Activated CD4-positive, alpha-beta T cell treated with anti-CD3 and anti-CD28 coated beads, Interleukin-2, amount 10 ng/mL, durations not matched to agents 24 days and 14 days (primary cell): Measurements from ENCODE around the gene LILRB4. TPM values are rescaled to one million over a fixed set of nuclear protein-coding genes. Genes with fewer than 3 reads are reported as not detected.
"Not testable (repeated sequence)": the region's sequence is repeated elsewhere in the genome, so short reads cannot be mapped to it uniquely, and the experiment has no call there.

Source experiments
- DNase-seq: peaks from one replicate; pipeline ENCODE4 v3.0.0; 2022
- H3K27ac Mint-ChIP-seq: one replicate; pipeline ENCODE4 v1.8.0; 2022; ENCODE audit warnings: mild to moderate bottlenecking, mixed read lengths
- H3K27me3 Mint-ChIP-seq: one replicate; pipeline ENCODE4 v1.8.0; 2022; ENCODE audit warnings: mixed read lengths
- H3K36me3 Mint-ChIP-seq: one replicate; pipeline ENCODE4 v1.8.0; 2022; ENCODE audit warnings: low read depth, mild to moderate bottlenecking, mixed read lengths
- H3K4me1 Mint-ChIP-seq: one replicate; pipeline ENCODE4 v1.8.0; 2021; ENCODE audit warnings: mixed read lengths
- H3K4me3 Mint-ChIP-seq: one replicate; pipeline ENCODE4 v1.8.0; 2022; ENCODE audit warnings: mild to moderate bottlenecking, moderate library complexity, mixed read lengths
- H3K9me3 Mint-ChIP-seq: one replicate; pipeline ENCODE4 v1.8.0; 2021; ENCODE audit warnings: mixed read lengths
- intact Hi-C: fragments of 100-400 bp; cut with micrococcal nuclease; formaldehyde crosslinking; loops from one replicate; pipeline ENCODE4 v1.15.1; 2023
- total RNA-seq: library from RNA; stranded (reverse); gene quantifications from 2 replicates; pipeline ENCODE4 v1.2.3, GENCODE V29; 2022

LILRB4 gene
- total RNA-seq, 1 donor from 2014 or later = not detected

- peaks cover 2% of the 10 kb centered on the region for H3K27me3 Mint-ChIP-seq
Measured at GRCh38 chr19:54691582-54692297, 29.0 kb downstream of the LILRB4 start.

GRCh38 chr19:54692298-54692615, 29.5 kb downstream of the LILRB4 start:
- Mint-ChIP-seq H3K9me3 (no peaks in the 10 kb centered on the region), H3K27ac (no peak overlapping the region), H3K4me3 (no peak overlapping the region), H3K27me3 (peaks cover 2% of the 10 kb centered on the region), H3K36me3 (no peaks in the 10 kb centered on the region), H3K4me1 (no peaks in the 10 kb centered on the region)
- no peak for DNase-seq
- intact Hi-C loops = no loop called here

More at GRCh38 chr19:54691582-54692297, 29.0 kb downstream of the LILRB4 start:
- Mint-ChIP-seq H3K36me3 (no peaks in the 10 kb centered on the region), H3K27ac (no peak overlapping the region), H3K4me1 (no peaks in the 10 kb centered on the region), H3K9me3 (no peaks in the 10 kb centered on the region), H3K4me3 (no peak overlapping the region)
- DNase-seq = no peak
- intact Hi-C loops = no loop called here

DNA sequence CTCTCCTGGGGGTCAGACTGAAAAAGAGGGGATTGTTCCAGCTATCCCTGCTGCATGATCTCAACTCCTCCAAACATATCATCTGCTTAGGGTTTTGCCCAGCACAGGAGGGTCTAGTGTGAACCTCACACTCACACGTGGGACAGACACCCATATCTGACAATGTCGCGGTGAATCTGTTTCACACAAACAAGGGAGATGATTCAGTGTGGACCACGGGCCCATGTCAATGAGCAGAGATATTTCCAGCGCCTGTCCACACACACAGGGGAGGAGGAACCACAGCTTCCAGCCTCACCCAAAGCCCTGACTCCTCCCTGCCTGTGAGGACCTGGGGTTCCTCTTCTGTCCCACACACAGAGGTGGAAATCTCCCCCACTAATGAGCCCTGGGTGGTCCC, 31.9 kb downstream of the LILRB4 start:
- H3K36me3 Mint-ChIP-seq = no peaks in the 10 kb centered on the region

DNA sequence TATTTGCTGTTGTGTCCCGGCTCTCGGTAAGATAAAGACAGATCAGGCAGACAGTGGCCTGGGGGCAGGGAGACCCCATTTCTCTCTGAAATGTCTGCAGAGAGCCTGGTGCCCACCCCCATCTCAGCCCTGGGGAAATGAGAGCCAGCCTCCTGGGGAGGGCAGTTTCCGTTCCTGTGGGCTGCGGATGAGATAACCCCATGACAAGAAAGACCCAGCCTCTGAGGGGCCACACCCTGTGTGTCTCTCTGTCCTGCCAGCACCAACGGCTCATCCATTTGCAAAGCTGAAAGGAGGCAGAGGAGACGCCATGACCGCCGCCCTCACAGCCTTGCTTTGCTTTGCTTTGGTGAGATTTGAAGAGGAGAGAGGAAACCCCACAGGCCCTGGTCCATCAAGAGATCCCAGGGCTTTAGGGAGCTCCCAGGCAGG, 33.3 kb downstream of the LILRB4 start:
- Mint-ChIP-seq H3K4me3 (no peak overlapping the region), H3K4me1 (no peaks in the 10 kb centered on the region), H3K27ac (no peak overlapping the region), H3K36me3 (no peaks in the 10 kb centered on the region), H3K9me3 (no peaks in the 10 kb centered on the region), H3K27me3 (peaks cover 2% of the 10 kb centered on the region)
- DNase-seq = no peak
- intact Hi-C loops = no loop called here

More for the DNA sequence above, 31.9 kb downstream of the LILRB4 start:
- Mint-ChIP-seq H3K4me1 (no peaks in the 10 kb centered on the region), H3K27ac (no peak overlapping the region), H3K27me3 (peaks cover 2% of the 10 kb centered on the region), H3K9me3 (no peaks in the 10 kb centered on the region), H3K4me3 (no peak overlapping the region)
- intact Hi-C loops = no loop called here
- no peak for DNase-seq

GRCh38 chr19:54696766-54697165, 34.0 kb downstream of the LILRB4 start:
- Mint-ChIP-seq H3K4me3 (no peak overlapping the region), H3K27ac (no peak overlapping the region), H3K9me3 (no peaks in the 10 kb centered on the region), H3K27me3 (peaks cover under 1% of the 10 kb centered on the region), H3K4me1 (no peaks in the 10 kb centered on the region), H3K36me3 (no peaks in the 10 kb centered on the region)
- intact Hi-C loops = no loop called here
- DNase-seq = no peak

DNA sequence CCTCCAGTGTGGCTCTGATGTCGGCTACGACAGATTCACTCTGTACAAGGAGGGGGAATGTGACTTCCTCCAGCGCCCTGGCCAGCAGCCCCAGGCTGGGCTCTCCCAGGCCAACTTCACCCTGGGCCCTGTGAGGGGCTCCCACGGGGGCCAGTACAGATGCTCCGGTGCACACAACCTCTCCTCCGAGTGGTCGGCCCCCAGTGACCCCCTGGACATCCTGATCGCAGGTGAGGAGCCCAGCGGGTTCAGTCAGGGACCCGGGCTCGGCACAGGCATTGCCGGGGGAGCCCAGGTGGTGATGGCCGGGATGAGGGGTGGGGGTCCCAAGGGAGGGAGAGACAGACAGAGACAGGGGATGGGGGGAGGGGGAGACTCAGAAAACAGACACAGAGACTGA, 34.9 kb downstream of the LILRB4 start:
- intact Hi-C loops, H3K4me1 Mint-ChIP-seq, H3K27ac Mint-ChIP-seq, H3K27me3 Mint-ChIP-seq, DNase-seq, H3K4me3 Mint-ChIP-seq, H3K36me3 Mint-ChIP-seq, H3K9me3 Mint-ChIP-seq: not testable (repeated sequence)

- H3K9me3 Mint-ChIP-seq = no peaks in the 10 kb centered on the region
- H3K27ac Mint-ChIP-seq = no peak overlapping the region
- intact Hi-C loops = no loop called here
- H3K4me3 Mint-ChIP-seq = no peak overlapping the region
- peaks cover 13% of the 10 kb centered on the region for H3K4me1 Mint-ChIP-seq
- no peaks in the 10 kb centered on the region for H3K36me3 Mint-ChIP-seq
- DNase-seq = no peak
- peaks cover 2% of the 10 kb centered on the region for H3K27me3 Mint-ChIP-seq
Measured at GRCh38 chr19:54704928-54705327, 42.1 kb downstream of the LILRB4 start.

- DNase-seq = peak; percentile 71
- Mint-ChIP-seq H3K4me3 (no peak overlapping the region), H3K4me1 (peaks cover 16% of the 10 kb centered on the region), H3K27ac (no peak overlapping the region), H3K36me3 (no peaks in the 10 kb centered on the region), H3K9me3 (no peaks in the 10 kb centered on the region), H3K27me3 (no peaks in the 10 kb centered on the region)
- intact Hi-C loops = no loop called here
Measured at GRCh38 chr19:54707962-54708361, 45.2 kb downstream of the LILRB4 start.

DNA sequence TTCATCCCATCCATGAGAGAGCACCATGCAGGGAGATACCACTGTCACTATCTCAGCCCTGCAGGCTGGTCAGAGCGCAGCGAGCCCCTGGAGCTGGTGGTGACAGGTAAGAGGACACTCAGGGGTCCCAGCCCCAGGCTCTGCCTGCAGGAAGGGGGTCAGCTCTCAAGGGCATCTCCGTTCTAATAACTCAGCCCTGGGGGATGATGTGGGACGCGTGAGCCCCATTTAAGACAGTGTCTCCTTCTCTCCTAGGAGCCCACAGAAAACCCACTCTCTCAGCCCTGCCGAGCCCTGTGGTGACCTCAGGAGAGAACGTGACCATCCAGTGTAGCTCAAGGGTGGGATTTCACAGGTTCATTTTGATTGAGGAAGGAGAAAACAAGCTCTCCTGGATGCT, 46.0 kb downstream of the LILRB4 start:
- Mint-ChIP-seq H3K4me1 (peaks cover 16% of the 10 kb centered on the region), H3K9me3 (no peaks in the 10 kb centered on the region)

DNA sequence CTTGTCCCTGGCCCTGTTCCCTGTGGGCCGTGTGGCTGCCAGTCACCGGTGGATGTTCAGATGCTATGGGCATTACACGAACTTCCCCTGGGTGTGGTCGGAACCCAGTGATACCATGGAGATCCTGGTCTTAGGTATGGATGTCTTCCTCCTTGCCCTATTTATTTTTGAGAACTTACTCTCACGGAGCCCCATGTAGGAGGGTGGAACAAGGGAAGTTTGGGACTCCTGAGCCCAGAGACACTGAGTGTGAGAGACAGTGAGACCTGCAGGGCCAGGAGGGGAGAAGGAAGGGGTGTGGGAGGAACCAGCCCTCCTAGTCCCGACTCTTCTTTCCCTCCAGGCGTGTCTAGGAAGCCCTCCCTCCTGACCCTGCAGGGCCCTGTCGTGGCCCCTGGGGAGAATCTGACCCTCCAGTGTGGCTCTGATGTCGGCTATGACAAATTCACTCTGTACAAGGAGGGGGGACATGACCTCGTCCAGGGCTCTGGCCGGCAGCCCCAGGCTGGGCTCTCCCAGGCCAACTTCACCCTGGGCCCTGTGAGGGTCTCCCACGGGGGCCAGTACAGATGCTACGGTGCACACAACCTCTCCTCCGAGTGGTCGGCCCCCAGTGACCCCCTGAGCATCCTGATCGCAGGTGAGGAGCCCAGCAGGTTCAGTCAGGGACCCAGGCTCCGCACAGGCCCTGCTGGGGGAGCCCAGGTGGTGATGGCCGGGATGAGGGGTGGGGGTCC, 46.6 kb downstream of the LILRB4 start:
- intact Hi-C loops = no loop called here
- H3K27me3 Mint-ChIP-seq = no peaks in the 10 kb centered on the region
- H3K36me3 Mint-ChIP-seq = no peaks in the 10 kb centered on the region
- DNase-seq = no peak
- peaks cover 16% of the 10 kb centered on the region for H3K4me1 Mint-ChIP-seq
- peak overlapping the region; percentile 45 for H3K27ac Mint-ChIP-seq
- no peak overlapping the region for H3K4me3 Mint-ChIP-seq
- H3K9me3 Mint-ChIP-seq = no peaks in the 10 kb centered on the region

More for the DNA sequence above, 46.0 kb downstream of the LILRB4 start:
- Mint-ChIP-seq H3K27me3 (no peaks in the 10 kb centered on the region), H3K36me3 (no peaks in the 10 kb centered on the region), H3K27ac (peak overlapping the region; percentile 45), H3K4me3 (no peak overlapping the region)
- DNase-seq = no peak
- intact Hi-C loops = no loop called here

DNA sequence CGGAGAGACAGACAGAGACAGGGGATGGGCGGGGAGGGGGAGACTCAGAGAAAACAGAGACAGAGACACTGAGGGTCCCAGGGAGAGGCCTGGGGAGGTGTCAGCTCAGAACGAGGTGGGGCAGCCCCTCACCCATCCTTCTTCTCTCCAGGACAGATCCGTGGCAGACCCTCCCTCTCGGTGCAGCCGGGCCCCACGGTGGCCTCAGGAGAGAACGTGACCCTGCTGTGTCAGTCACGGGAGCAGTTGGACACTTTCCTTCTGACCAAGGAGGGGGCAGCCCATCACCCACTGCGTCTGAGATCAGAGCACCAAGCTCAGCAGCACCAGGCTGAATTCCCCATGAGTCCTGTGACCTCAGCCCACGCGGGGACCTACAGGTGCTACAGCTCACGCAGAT, 47.2 kb downstream of the LILRB4 start:
- DNase-seq, intact Hi-C loops, H3K27ac Mint-ChIP-seq: not testable (repeated sequence)

More for the DNA sequence above, 47.2 kb downstream of the LILRB4 start:
- not testable (repeated sequence) for H3K27me3 Mint-ChIP-seq, H3K4me3 Mint-ChIP-seq, H3K9me3 Mint-ChIP-seq, H3K36me3 Mint-ChIP-seq
- peaks cover 16% of the 10 kb centered on the region for H3K4me1 Mint-ChIP-seq

Other genes starting within 250 kb of the LILRB4 start
- gene TTYH1, start 247.5 kb upstream of the LILRB4 start, total RNA-seq = 0.21 and 0.78 TPM in 2 replicates
- 202 and 214 TPM in 2 replicates for gene LENG8, start 213.8 kb upstream of the LILRB4 start, total RNA-seq
- 8.2 and 8.3 TPM in 2 replicates for gene LENG9, start 199.2 kb upstream of the LILRB4 start, total RNA-seq
- gene CDC42EP5, start 189.7 kb upstream of the LILRB4 start, total RNA-seq = 0.61 and 0.64 TPM in 2 replicates
- 34.2 and 35.0 TPM in 2 replicates for gene LAIR2, start 160.2 kb upstream of the LILRB4 start, total RNA-seq
- gene LILRA2, start 89.2 kb upstream of the LILRB4 start, total RNA-seq = not detected in 2 replicates
- gene LILRA1, start 69.4 kb upstream of the LILRB4 start, total RNA-seq = not detected in 2 replicates
- gene LILRB1, start 32.5 kb upstream of the LILRB4 start, total RNA-seq = 0.33 TPM in 1 of 2 replicates, not detected in the other
- not detected in 2 replicates for gene KIR3DL3, start 61.5 kb downstream of the LILRB4 start, total RNA-seq
- gene KIR2DL3, start 75.5 kb downstream of the LILRB4 start, total RNA-seq = 0.12 TPM in 1 of 2 replicates, not detected in the other
- gene KIR2DL1, start 106.8 kb downstream of the LILRB4 start, total RNA-seq = not detected in 2 replicates
- not detected in 2 replicates for gene KIR2DL4, start 140.6 kb downstream of the LILRB4 start, total RNA-seq
- gene KIR3DL1, start 153.5 kb downstream of the LILRB4 start, total RNA-seq = not detected in 2 replicates
- not detected in 2 replicates for gene KIR2DS4, start 169.7 kb downstream of the LILRB4 start, total RNA-seq
- 0.47 and 0.52 TPM in 2 replicates for gene KIR3DL2, start 187.5 kb downstream of the LILRB4 start, total RNA-seq
- not detected in 2 replicates for gene FCAR, start 211.2 kb downstream of the LILRB4 start, total RNA-seq
- gene NCR1, start 243.2 kb downstream of the LILRB4 start, total RNA-seq = not detected in 2 replicates